Vagina (tissue), 2 donors: ENCODE data around the gene TCF4. TPM values are rescaled to one million over a fixed set of nuclear protein-coding genes. Genes with fewer than 3 reads are reported as not detected.
A peak's percentile ranks its signal among the peaks of the same experiment; 100 is the strongest.

Experiments used
- DNase-seq, 2 donors: peaks; one replicate each; pipeline ENCODE4 v3.0.0-alpha.2; 2017; ENCODE audit errors: extremely low spot score in 2 of 2
- H3K27ac ChIP-seq: fragments of 200-600 bp; sonication (generic); one replicate; pipeline ENCODE4 v1.5.1; 2019
- H3K27me3 ChIP-seq: fragments of 200-600 bp; sonication (generic); one replicate; pipeline ENCODE4 v1.5.1; 2019
- H3K36me3 ChIP-seq, 2 donors: fragments of 200-600 bp; sonication (generic); one replicate each; pipeline ENCODE4 v1.5.1; 2017 to 2019
- H3K4me1 ChIP-seq: fragments of 200-600 bp; sonication (generic); one replicate; pipeline ENCODE4 v1.5.1; 2019
- H3K4me3 ChIP-seq, 2 donors: fragments of 200-600 bp; sonication (generic); 1 replicate in 1 of 2; 2 replicates in 1 of 2; pipeline ENCODE4 v1.5.1; 2016 to 2019
- H3K9me3 ChIP-seq: fragments of 200-600 bp; sonication (generic); one replicate; pipeline ENCODE4 v1.5.1; 2019
- CTCF ChIP-seq, 3 experiments: fragments of 450-650 bp in 2 of 3; fragments of 200-600 bp in 1 of 3; sonication (generic) in 1 of 3; IDR thresholded peaks; one replicate each; pipeline ENCODE4 v1.5.1; 2017 to 2019; ENCODE audit warnings: antibody characterized with exemption in 3 of 3, mild to moderate bottlenecking in 2 of 3, moderate library complexity in 2 of 3
- POLR2A ChIP-seq, 2 donors: fragments of 450-650 bp; IDR thresholded peaks; one replicate each; pipeline ENCODE4 v1.6.1; 2017; ENCODE audit warnings: antibody characterized with exemption in 2 of 2, mild to moderate bottlenecking in 2 of 2, moderate library complexity in 2 of 2
- POLR2AphosphoS5 ChIP-seq, 2 donors: sonication (generic); formaldehyde crosslinking; IDR thresholded peaks; one replicate each; pipeline ENCODE4 v1.9.0; 2017; ENCODE audit warnings: antibody characterized with exemption in 2 of 2, mild to moderate bottlenecking in 2 of 2, low read depth in 1 of 2; ENCODE audit not compliant: insufficient read depth in 1 of 2
- intact Hi-C: fragments of 100-400 bp; cut with DNase I; formaldehyde crosslinking; loops from one replicate; pipeline ENCODE4 v1.15.1; 2023
- total RNA-seq: library from RNA; depleted of rRNA; stranded (reverse); fragments of >200 nt; gene quantifications from one replicate; pipeline ENCODE4 v1.2.3, GENCODE V29; 2016

Gene TCF4
- total RNA-seq, 1 donor from 2014 or later, result 105 TPM

GRCh38 chr18:55400590-55401541, 187.1 kb downstream of the TCF4 start:
- Histone ChIP-seq H3K4me3 (peak overlapping the region; percentile 28 to 33), H3K4me1 (peaks cover 75% of the 10 kb centered on the region)
- intact Hi-C loops, result loop anchor here (5.0 kb wide), 1 partner anchor 79 kb away; no protein-coding TSS in a partner anchor

GRCh38 chr18:55400081-55400480, 187.9 kb downstream of the TCF4 start:
- Histone ChIP-seq H3K9me3 (no peaks in the 10 kb centered on the region), H3K36me3 (no peaks in the 10 kb centered on the region), H3K4me3 (peak overlapping the region; percentile 7 to 33), H3K27ac (peak overlapping the region; percentile 85), H3K4me1 (peaks cover 73% of the 10 kb centered on the region), H3K27me3 (no peaks in the 10 kb centered on the region)
- DNase-seq, result no peak
- TF ChIP-seq POLR2A (IDR thresholded peaks at IDR 0.05), result no peak
- TF ChIP-seq POLR2AphosphoS5 (IDR thresholded peaks at IDR 0.05; ENCODE audit: insufficient read depth in 1 of 2, low read depth in 1 of 2), result no peak
- TF ChIP-seq CTCF (IDR thresholded peaks at IDR 0.05), result no peak
- intact Hi-C loops, result loop anchor here (5.0 kb wide), 1 partner anchor 78 kb away; no protein-coding TSS in a partner anchor

More at GRCh38 chr18:55400590-55401541, 187.1 kb downstream of the TCF4 start:
- Histone ChIP-seq H3K9me3 (no peaks in the 10 kb centered on the region), H3K27me3 (no peaks in the 10 kb centered on the region), H3K27ac (peak overlapping the region; percentile 85), H3K36me3 (no peaks in the 10 kb centered on the region)
- TF ChIP-seq CTCF (IDR thresholded peaks at IDR 0.05) (no peak), POLR2AphosphoS5 (IDR thresholded peaks at IDR 0.05; ENCODE audit: insufficient read depth in 1 of 2, low read depth in 1 of 2) (no peak), POLR2A (IDR thresholded peaks at IDR 0.05) (no peak)
- DNase-seq, result no peak

GRCh38 chr18:55398858-55399257, 189.1 kb downstream of the TCF4 start:
- Histone ChIP-seq H3K36me3 (no peaks in the 10 kb centered on the region), H3K27me3 (no peaks in the 10 kb centered on the region), H3K4me3 (peak overlapping the region in 1 of 2 donors; percentile 16), H3K27ac (peak overlapping the region; percentile 85), H3K4me1 (peaks cover 63% of the 10 kb centered on the region), H3K9me3 (no peaks in the 10 kb centered on the region)
- TF ChIP-seq POLR2A (IDR thresholded peaks at IDR 0.05), result no peak
- TF ChIP-seq POLR2AphosphoS5 (IDR thresholded peaks at IDR 0.05; ENCODE audit: insufficient read depth in 1 of 2, low read depth in 1 of 2), result peak in 1 of 2 donors; percentile 17
- intact Hi-C loops, result no loop called here
- DNase-seq, result no peak

GRCh38 chr18:55396979-55397378, 191.0 kb downstream of the TCF4 start:
- TF ChIP-seq CTCF (IDR thresholded peaks at IDR 0.05) (no peak), POLR2AphosphoS5 (IDR thresholded peaks at IDR 0.05; ENCODE audit: insufficient read depth in 1 of 2, low read depth in 1 of 2) (no peak), POLR2A (IDR thresholded peaks at IDR 0.05) (no peak)
- no peaks in the 10 kb centered on the region for H3K9me3 ChIP-seq
- peak overlapping the region; percentile 85 for H3K27ac ChIP-seq
- no peak for DNase-seq
- no peaks in the 10 kb centered on the region for H3K27me3 ChIP-seq
- peaks cover 50% of the 10 kb centered on the region for H3K4me1 ChIP-seq
- no peaks in the 10 kb centered on the region for H3K36me3 ChIP-seq
- H3K4me3 ChIP-seq, result no peak overlapping the region
- intact Hi-C loops, result no loop called here

- Histone ChIP-seq H3K27me3 (no peaks in the 10 kb centered on the region), H3K9me3 (no peaks in the 10 kb centered on the region), H3K4me1 (peaks cover 45% of the 10 kb centered on the region), H3K27ac (peak overlapping the region; percentile 85), H3K4me3 (no peak overlapping the region), H3K36me3 (no peaks in the 10 kb centered on the region)
- no peak for DNase-seq
- TF ChIP-seq POLR2A (IDR thresholded peaks at IDR 0.05), result no peak
- intact Hi-C loops, result no loop called here
Observed at GRCh38 chr18:55396267-55396905, 191.6 kb downstream of the TCF4 start.
